H1 (cell line): ENCODE results near the gene CHST8. TPM values are rescaled to one million over a fixed set of nuclear protein-coding genes. Genes with fewer than 3 reads are reported as not detected.

Experiments used
- CBX8 ChIP-seq: fragments of 300-800, 300-1000 bp; sonication (generic); IDR thresholded peaks from 2 replicates; pipeline ENCODE4 v1.7.1; 2016; ENCODE audit warnings: low read depth, low read length, borderline replicate concordance
- ZNF274 ChIP-seq: IDR thresholded peaks from 2 replicates; pipeline ENCODE4 v1.7.0; 2012; ENCODE audit warnings: low read length, borderline replicate concordance; ENCODE audit errors: extremely low read depth
- polyA plus RNA-seq, 7 experiments: library from polyadenylated mRNA; depleted of rRNA in 3 of 7; stranded (reverse) in 5 of 7; unstranded in 2 of 7; fragments of >200 nt in 5 of 7; fragments of 200-250 nt in 2 of 7; gene quantifications; 1 replicate in 5 of 7; 2 replicates in 1 of 7; 4 replicates in 1 of 7; pipeline versions ENCODE4 v1.2.1 to v1.2.3, GENCODE V29; 2011 to 2013; ENCODE audit warnings: missing spikeins in 2 of 7, mixed read lengths in 2 of 7
- total RNA-seq: library from RNA; stranded (reverse); fragmentation: NEBNext Ultra II Directional; extraction: Animal tissue kit (Norgen Biotek cat#: 25700); gene quantifications from 2 replicates; pipeline ENCODE4 v1.2.1, GENCODE V29; 2021

CHST8 gene
- total and polyA plus RNA-seq, 2 of the 8 experiments (the other 6 are each of a cell fraction or from before 2014, with no cell fraction given): 10.8 to 28.2 TPM

DNA sequence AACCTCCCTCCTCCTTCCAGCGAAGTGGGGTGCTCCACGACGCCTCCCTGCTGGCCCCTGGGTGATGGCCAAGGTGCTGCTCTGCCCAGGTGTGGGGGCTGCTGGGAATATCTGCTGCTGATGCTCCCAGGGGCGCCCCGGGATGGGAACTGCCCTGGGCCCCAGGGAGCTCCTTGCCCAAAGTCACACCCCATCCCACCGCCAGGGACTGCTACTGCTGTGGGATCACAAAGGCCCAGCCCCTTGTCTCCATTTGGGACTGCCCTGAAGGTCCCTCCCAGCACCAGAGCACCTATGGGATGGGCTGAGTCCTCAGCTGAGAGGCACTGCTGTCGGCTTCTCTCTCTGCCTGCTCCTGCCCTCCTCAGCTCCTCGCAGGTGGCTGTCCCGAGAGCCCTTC is 19.0 kb downstream of the CHST8 start (continued):
- no peak for TF ChIP-seq ZNF274
- no peak for TF ChIP-seq CBX8
- TF ChIP-seq, all 59 proteins: peak for 0
